Lower leg skin (tissue), 3 donors: ENCODE measurements around the gene CA12.

Experiments used
- POLR2A ChIP-seq, 2 donors: fragments of 450-650 bp; IDR thresholded peaks; one replicate each; pipeline ENCODE4 v1.6.1; 2016 to 2017; ENCODE audit warnings: antibody characterized with exemption in 2 of 2, mild to moderate bottlenecking in 1 of 2, moderate library complexity in 1 of 2
- TF ChIP-seq, protein P1 (sequence below), 3 donors: fragments of 450-650 bp; IDR thresholded peaks; one replicate each; pipeline ENCODE4 v1.5.1; 2016; ENCODE audit warnings: antibody characterized with exemption in 3 of 3, mild to moderate bottlenecking in 3 of 3, moderate library complexity in 2 of 3

- TF ChIP-seq, protein P1, sequence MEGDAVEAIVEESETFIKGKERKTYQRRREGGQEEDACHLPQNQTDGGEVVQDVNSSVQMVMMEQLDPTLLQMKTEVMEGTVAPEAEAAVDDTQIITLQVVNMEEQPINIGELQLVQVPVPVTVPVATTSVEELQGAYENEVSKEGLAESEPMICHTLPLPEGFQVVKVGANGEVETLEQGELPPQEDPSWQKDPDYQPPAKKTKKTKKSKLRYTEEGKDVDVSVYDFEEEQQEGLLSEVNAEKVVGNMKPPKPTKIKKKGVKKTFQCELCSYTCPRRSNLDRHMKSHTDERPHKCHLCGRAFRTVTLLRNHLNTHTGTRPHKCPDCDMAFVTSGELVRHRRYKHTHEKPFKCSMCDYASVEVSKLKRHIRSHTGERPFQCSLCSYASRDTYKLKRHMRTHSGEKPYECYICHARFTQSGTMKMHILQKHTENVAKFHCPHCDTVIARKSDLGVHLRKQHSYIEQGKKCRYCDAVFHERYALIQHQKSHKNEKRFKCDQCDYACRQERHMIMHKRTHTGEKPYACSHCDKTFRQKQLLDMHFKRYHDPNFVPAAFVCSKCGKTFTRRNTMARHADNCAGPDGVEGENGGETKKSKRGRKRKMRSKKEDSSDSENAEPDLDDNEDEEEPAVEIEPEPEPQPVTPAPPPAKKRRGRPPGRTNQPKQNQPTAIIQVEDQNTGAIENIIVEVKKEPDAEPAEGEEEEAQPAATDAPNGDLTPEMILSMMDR (IDR thresholded peaks at IDR 0.05): no peak
- no peak for TF ChIP-seq POLR2A (IDR thresholded peaks at IDR 0.05)
Observed at GRCh38 chr15:63389902-63390670, 8.4 kb upstream of the CA12 start.
